Epithelial cell of esophagus (primary cell): ENCODE measurements around the gene NXPH1.

Source experiments
- DNase-seq: peaks from one replicate; pipeline ENCODE4 v3.0.0; 2010; ENCODE audit warnings: low read depth
- H3K4me3 ChIP-seq: 2 replicates; pipeline ENCODE4 v1.5.1; 2011; ENCODE audit warnings: mild to moderate bottlenecking, low read length, control low read depth
- TF ChIP-seq, protein P1 (sequence below): IDR thresholded peaks from 2 replicates; pipeline ENCODE4 v1.5.1; 2011; ENCODE audit warnings: low read depth, mild to moderate bottlenecking, low read length, control low read depth, inconsistent platforms; ENCODE audit not compliant: insufficient read depth; ENCODE audit errors: missing control alignments

NXPH1 gene

DNA sequence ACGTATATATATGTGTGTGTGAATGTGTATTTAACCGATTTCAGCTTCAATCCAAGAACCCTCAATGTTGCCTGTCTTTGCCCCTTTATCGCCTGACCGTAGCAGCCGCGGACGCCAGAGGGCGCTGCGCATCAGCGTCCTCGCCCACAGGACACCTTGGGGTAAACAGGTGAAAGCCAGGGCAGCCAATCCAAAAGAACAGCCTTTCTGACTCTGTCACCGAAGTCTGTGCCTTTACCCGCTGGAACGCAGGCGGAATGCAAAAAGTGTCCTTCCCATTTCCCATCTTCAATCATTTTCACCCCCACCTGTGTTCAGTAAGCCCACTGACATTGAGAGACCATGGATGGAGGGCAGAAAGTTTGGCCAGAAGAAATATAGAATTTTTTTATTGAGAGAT, 3.6 kb downstream of the NXPH1 start:
- DNase-seq, result peak; percentile 48
- TF ChIP-seq, protein P1, sequence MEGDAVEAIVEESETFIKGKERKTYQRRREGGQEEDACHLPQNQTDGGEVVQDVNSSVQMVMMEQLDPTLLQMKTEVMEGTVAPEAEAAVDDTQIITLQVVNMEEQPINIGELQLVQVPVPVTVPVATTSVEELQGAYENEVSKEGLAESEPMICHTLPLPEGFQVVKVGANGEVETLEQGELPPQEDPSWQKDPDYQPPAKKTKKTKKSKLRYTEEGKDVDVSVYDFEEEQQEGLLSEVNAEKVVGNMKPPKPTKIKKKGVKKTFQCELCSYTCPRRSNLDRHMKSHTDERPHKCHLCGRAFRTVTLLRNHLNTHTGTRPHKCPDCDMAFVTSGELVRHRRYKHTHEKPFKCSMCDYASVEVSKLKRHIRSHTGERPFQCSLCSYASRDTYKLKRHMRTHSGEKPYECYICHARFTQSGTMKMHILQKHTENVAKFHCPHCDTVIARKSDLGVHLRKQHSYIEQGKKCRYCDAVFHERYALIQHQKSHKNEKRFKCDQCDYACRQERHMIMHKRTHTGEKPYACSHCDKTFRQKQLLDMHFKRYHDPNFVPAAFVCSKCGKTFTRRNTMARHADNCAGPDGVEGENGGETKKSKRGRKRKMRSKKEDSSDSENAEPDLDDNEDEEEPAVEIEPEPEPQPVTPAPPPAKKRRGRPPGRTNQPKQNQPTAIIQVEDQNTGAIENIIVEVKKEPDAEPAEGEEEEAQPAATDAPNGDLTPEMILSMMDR, result peak; percentile 71
- H3K4me3 ChIP-seq, result no peak overlapping the region

DNA sequence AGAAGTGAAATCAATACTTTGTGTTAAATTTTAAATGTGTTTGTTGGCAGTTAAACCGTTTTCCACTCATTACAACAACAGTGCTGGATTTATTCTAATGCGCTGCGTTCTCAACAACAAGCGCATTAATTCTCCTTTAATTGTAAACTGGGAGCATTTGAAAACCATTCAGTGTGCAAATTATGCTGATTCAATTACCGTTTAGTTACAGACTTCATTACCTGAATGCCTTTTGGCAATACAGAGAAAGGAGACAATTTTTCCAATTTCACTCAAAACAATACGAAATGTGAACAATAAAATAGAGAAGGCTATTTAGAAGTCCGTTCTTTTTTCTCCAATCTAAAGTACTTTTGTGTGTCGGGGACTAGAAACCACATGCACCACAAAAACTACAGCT, 4.2 kb downstream of the NXPH1 start:
- TF ChIP-seq, protein P1, result no peak
- no peak overlapping the region for H3K4me3 ChIP-seq
- DNase-seq, result no peak

DNA sequence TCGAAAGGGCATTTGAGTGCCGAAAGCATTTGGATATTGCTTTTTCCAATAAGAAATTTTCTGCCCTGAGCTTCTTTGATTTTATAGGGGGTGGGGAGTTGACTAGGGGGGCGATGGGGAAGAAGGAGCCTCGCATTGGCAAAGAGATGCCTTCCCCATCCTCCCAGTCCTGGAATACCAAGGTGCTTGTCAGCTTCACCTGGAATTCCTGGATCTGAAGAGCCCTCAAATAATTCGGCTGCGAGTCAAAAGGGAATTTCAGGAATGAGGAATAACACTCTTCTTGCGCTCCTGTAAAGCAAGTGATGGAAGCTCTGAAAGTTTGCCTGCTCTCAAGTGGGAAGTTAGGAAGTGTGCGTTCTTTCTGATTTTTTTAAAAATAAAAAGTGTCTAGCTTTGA, 7.3 kb downstream of the NXPH1 start:
- TF ChIP-seq, protein P1, result no peak
- no peak overlapping the region for H3K4me3 ChIP-seq
- DNase-seq, result no peak

DNA sequence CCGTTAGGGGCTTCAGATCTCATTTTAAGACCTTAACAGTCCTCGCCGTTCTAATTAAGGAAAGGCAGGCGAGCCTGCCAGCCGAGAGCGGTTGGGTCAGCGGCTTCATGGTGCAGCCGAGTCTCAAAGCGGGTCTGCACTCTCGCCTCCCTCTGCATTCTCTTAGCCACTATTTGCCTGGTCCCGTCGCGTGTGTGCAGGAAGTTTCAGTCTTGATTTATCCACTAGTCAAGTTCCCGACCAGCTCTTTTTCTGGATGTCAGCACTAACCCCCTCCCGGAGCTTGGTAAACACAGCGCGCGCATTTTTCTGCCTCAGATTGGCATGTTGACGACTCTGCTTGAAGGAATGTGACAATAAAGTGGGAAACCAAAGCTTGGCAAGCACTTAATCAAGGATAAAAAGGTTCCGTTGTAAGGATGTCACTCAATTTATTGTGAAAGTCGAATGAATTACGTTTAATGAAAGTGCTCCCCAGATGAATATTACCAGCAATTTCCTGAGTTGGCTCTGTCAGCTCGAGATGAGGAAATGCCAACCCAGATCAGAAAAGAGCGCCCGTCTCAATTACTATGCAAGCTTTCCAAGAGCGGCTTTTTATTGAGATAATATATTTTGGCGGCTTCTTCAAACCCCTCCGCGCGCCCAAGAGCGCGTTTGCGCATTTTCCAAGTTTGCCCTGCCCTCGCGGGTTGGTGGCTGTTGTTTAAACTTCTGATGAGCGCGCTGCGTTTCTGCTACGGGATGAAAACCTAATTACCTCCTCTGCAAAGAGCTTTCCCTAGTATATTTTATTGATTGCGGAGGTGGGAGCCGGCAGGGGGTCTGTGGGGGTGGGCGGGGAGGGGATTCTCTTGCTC, 7.9 kb downstream of the NXPH1 start:
- DNase-seq, result no peak
- TF ChIP-seq, protein P1, result no peak
- no peak overlapping the region for H3K4me3 ChIP-seq

DNA sequence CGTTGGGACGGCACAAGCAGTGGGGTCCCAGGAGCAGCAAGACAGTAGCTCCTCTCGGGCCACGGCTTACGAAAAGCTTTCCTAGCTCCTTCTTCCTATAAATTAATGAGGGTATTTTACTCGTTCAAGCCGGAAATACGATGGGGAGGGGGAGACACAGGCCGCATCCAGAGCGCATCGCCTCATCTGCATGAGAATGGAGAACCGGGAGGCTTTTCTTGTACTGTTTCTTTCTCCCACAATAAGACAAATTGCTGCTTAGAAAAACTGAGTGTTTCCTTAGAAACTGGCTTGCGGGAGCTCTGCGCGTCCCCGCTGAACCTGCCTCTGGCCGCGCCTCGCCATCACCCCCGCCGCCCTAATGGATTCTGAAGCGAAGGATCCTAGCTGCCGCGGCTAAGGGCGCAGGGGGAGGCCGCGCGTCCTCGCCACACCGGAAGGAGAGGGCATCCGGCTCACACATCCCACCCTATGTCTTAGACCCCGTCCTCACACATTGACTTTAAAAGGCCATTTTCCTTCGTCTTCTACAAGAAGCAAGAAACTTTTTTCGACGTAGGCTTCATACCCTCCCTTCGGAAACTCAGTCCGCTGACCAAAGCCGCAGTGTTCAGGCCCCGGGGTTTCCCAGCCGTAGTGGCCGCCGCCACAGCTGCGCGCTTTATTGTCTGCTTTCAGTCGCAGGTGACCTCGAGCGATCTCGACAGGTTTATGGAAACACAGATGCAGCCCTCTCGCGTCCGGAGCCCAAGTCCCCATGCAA, 8.8 kb downstream of the NXPH1 start:
- no peak for DNase-seq
- H3K4me3 ChIP-seq, result no peak overlapping the region
- TF ChIP-seq, protein P1, result no peak

DNA sequence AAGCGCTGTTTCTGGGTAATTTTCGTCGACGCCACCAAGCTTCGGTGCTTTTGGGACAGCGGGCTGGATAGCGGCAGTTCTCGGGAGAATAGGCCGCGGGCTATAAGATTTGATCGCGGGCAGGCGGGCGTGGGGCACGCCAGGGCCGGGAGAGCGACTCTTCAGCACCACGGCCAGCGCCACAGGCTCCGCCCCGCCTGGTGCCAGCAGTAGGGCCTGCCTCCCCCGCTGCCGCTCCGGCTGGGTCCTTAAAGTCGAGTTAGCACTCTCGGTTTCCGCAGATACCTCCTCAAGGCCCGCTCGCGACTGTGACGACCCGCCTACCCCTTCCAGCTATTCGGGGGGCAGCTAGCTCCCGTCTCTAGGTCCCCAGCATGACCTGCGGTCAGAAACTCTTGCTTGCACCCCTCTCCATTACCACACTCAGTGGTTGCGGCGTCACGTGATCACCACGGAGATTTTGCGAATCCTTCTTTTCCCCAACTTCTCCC, 9.4 kb downstream of the NXPH1 start:
- TF ChIP-seq, protein P1, result no peak
- H3K4me3 ChIP-seq, result no peak overlapping the region
- DNase-seq, result peak; percentile 50
